ENCODE data around the gene OR6A2. TPM values are rescaled to one million over a fixed set of nuclear protein-coding genes. Genes with fewer than 3 reads are reported as not detected.

OR6A2 gene
- total and polyA plus RNA-seq, 9 of the 15 experiments (the other 6 are each of a cell fraction or from before 2014, with no cell fraction given), result 0.04 to 0.69 (median 0.35) TPM; not detected in 2

GRCh38 chr11:6812390-6813005, 13.0 kb upstream of the OR6A2 start (continued):
- TF ChIP-seq REST (IDR thresholded peaks at IDR 0.05; ENCODE audit: borderline replicate concordance) (peak; percentile 29; the same call in 1 of the 2 replicates), REST (CRISPR knock-in tag; IDR thresholded peaks at IDR 0.05; ENCODE audit: low read depth) (no peak), RFX1 (IDR thresholded peaks at IDR 0.05) (no peak), FOXJ2 (tag; IDR thresholded peaks at IDR 0.05) (no peak), MEIS2 (IDR thresholded peaks at IDR 0.05; ENCODE audit: partially characterized antibody) (peak; percentile 60), KDM5B (IDR thresholded peaks at IDR 0.05; ENCODE audit: insufficient replicate concordance, low read depth, low read length) (no peak), ZNF707 (CRISPR knock-in tag; conservative IDR thresholded peaks at IDR 0.05) (no peak), TFAP4 (CRISPR knock-in tag; IDR thresholded peaks at IDR 0.05; ENCODE audit: borderline replicate concordance) (peak; percentile 15; the same call in 1 of the 2 replicates), L3MBTL2 (IDR thresholded peaks at IDR 0.05) (0 out of 2 replicates have a peak, but pooled peaks have one; percentile 24), CBX8 (IDR thresholded peaks at IDR 0.05; ENCODE audit: borderline replicate concordance, extremely low read depth, low read depth, low read length, poor library complexity, severe bottlenecking) (no peak), CEBPG (CRISPR knock-in tag; IDR thresholded peaks at IDR 0.05) (no peak), CEBPG (tag; conservative IDR thresholded peaks at IDR 0.05 in 1 of 2, IDR thresholded peaks at IDR 0.05 in 1 of 2) (no peak), ZNF444 (CRISPR knock-in tag; IDR thresholded peaks at IDR 0.05) (no peak), PBX2 (CRISPR knock-in tag; IDR thresholded peaks at IDR 0.05; ENCODE audit: low read depth) (no peak), PBX2 (tag; conservative IDR thresholded peaks at IDR 0.05; ENCODE audit: low read depth) (peak; percentile 55; the same call in 1 of the 2 replicates)
